Mesenteric fat pad (tissue), 1 donor: Measurements from ENCODE around the gene ICOS. TPM values are rescaled to one million over a fixed set of nuclear protein-coding genes. Genes with fewer than 3 reads are reported as not detected.
"Not testable (repeated sequence)": the region's sequence is repeated elsewhere in the genome, so short reads cannot be mapped to it uniquely, and the experiment has no call there.

ENCODE experiments used
- DNase-seq: peaks from one replicate; pipeline ENCODE4 v3.0.0-alpha.2; 2020; ENCODE audit warnings: low spot score
- total RNA-seq: library from RNA; stranded (reverse); fragmentation: NEBNext Ultra II Directional; extraction: Animal tissue kit (Norgen Biotek cat#: 25700); gene quantifications from one replicate; pipeline ENCODE4 v1.2.1, GENCODE V29; 2021
- donor health status: DM: yes; HTN: yes; CAD: no.

The ICOS gene
- total RNA-seq, 1 donor from 2014 or later, result 0.22 TPM

GRCh38 chr2:203916756-203917155, 19.8 kb upstream of the ICOS start:
- DNase-seq, result no peak

- no peak for DNase-seq
Measured at GRCh38 chr2:203918264-203918663, 18.3 kb upstream of the ICOS start.

- no peak for DNase-seq
Measured at GRCh38 chr2:203918839-203919238, 17.7 kb upstream of the ICOS start.

- no peak for DNase-seq
Measured at GRCh38 chr2:203925512-203926158, 10.9 kb upstream of the ICOS start.

- DNase-seq, result no peak
Measured at GRCh38 chr2:203928849-203929248, 7.7 kb upstream of the ICOS start.

GRCh38 chr2:203931262-203931661, 5.3 kb upstream of the ICOS start:
- not testable (repeated sequence) for DNase-seq

- no peak for DNase-seq
Measured at GRCh38 chr2:203934041-203934492, 2.5 kb upstream of the ICOS start.

- DNase-seq, result no peak
Measured at GRCh38 chr2:203934711-203935438, 1.7 kb upstream of the ICOS start.

- DNase-seq, result no peak
Measured at GRCh38 chr2:203935568-203935967, 995 bp upstream of the ICOS start.

GRCh38 chr2:203936949-203937348, 386 bp downstream of the ICOS start:
- DNase-seq, result no peak

- no peak for DNase-seq
Measured at GRCh38 chr2:203937788-203938187, 1.2 kb downstream of the ICOS start.

- no peak for DNase-seq
Measured at GRCh38 chr2:203940039-203940438, 3.5 kb downstream of the ICOS start.

GRCh38 chr2:203943493-203944382, 7.2 kb downstream of the ICOS start:
- not testable (repeated sequence) for DNase-seq

GRCh38 chr2:203948733-203949132, 12.2 kb downstream of the ICOS start:
- DNase-seq, result no peak

- DNase-seq, result no peak
Measured at GRCh38 chr2:203949228-203949627, 12.7 kb downstream of the ICOS start.

GRCh38 chr2:203951366-203951902, 14.9 kb downstream of the ICOS start:
- no peak for DNase-seq

GRCh38 chr2:203959265-203959664, 22.7 kb downstream of the ICOS start:
- no peak for DNase-seq

GRCh38 chr2:203959672-203960071, 23.1 kb downstream of the ICOS start:
- no peak for DNase-seq

- no peak for DNase-seq
Measured at GRCh38 chr2:203960811-203961210, 24.2 kb downstream of the ICOS start.

- DNase-seq, result not testable (repeated sequence)
Measured at GRCh38 chr2:203965190-203965589, 28.6 kb downstream of the ICOS start.

GRCh38 chr2:203971251-203971650, 34.7 kb downstream of the ICOS start:
- DNase-seq, result no peak

- no peak for DNase-seq
Measured at GRCh38 chr2:203972066-203972465, 35.5 kb downstream of the ICOS start.
